Right forelimb (tissue), 1 donor: ENCODE data around the gene G6PC1.

Source experiments
- DNase-seq: peaks from one replicate; pipeline ENCODE4 v3.0.0-alpha.2; 2018

Gene G6PC1

DNA sequence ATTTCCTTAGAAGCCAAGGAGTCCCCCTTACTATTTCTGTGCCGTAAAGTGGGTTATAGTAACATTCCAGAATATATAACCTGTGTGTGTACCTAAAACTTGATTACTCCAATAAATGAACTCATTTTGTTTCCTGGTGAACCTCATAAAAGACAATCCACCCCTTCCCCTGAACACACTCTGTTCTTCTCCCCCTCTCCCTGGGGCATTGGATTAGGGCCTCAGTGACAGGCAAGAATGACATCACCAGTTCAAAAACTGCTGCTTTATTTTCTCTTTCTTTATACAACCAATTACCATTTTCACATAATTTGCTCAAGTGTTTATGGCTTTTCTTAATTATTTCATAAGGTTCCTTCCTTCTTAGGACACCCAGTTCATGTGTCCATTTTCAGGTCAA lies 46.2 kb downstream of the G6PC1 start:
- DNase-seq: no peak

DNA sequence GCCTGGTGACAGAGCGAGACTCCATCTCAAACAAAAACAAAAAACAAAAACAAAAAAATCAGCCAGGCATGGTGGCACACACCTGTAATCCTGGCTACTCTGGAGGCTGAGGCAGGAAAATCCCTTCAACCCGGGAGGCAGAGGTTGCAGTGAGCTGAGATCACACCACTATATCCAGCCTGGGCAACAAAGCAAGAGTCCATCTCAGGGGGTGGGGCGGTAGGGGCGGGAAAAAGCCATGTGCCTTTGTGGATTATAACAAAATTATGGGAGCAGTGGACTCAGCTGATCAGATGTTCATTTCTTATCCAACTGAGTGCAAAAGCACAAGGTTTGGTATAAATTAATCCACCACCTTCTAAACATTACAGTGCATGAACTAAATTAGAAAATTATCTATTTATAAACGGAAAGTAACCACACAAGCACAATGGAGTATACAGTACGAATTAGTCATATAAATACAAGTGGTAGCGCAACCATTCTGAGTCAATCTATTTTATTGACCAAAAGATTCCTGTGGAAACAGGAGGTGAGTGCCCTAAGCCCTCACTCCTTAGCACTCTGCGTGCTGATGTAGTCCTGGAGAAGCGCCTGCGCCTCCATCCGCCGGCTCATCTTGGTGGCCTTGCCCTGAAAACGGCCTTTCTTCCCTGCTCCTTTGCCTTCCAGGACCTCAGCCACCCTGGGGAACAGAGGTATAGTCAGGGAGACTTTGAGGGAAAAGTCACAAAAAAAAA lies 49.6 kb downstream of the G6PC1 start:
- DNase-seq: no peak
